NCI-H2107 treated with DMSO at 0.1 percent for 48 hours (cell line): ENCODE data around the gene SSU72.
"Not testable (repeated sequence)": the region's sequence is repeated elsewhere in the genome, so short reads cannot be mapped to it uniquely, and the experiment has no call there.

Experiments used
- DNase-seq: peaks from one replicate; lab custom pipeline; 2025; ENCODE audit not compliant: unreplicated experiment; lab: John Stamatoyannopoulos, UW

SSU72 gene

GRCh38 chr1:1508775-1509464 is 65.7 kb downstream of the SSU72 start:
- not testable (repeated sequence) for DNase-seq

- no peak for DNase-seq
Measured at GRCh38 chr1:1507305-1507704, 67.4 kb downstream of the SSU72 start.

GRCh38 chr1:1505801-1506200 is 68.9 kb downstream of the SSU72 start:
- DNase-seq, result not testable (repeated sequence)

- not testable (repeated sequence) for DNase-seq
Measured at GRCh38 chr1:1505366-1505798, 69.3 kb downstream of the SSU72 start.

GRCh38 chr1:1504777-1505365 is 69.8 kb downstream of the SSU72 start:
- DNase-seq, result peak; percentile 1

GRCh38 chr1:1495461-1495975 is 79.1 kb downstream of the SSU72 start:
- not testable (repeated sequence) for DNase-seq

- DNase-seq, result not testable (repeated sequence)
Measured at GRCh38 chr1:1494311-1494710, 80.4 kb downstream of the SSU72 start.
